ENCODE data around the gene TBC1D22A. TPM values are rescaled to one million over a fixed set of nuclear protein-coding genes. Genes with fewer than 3 reads are reported as not detected.

Gene TBC1D22A
- polyA plus RNA-seq, 1 experiment, result 24.2 TPM

GRCh38 chr22:46767249-46767985 is 5.0 kb downstream of the TBC1D22A start:
- H3K36me3 ChIP-seq (ENCODE audit: control insufficient read depth, insufficient read depth, low read length), result no peaks in the 10 kb centered on the region; the same call in 1 of the 2 replicates
- no peak overlapping the region for H3K4me3 ChIP-seq (ENCODE audit: low read depth, low read length)
- ChIA-PET POLR2A (no interaction called here), CTCF (interaction anchor here (0.8 to 3.0 kb wide), 2 partner anchors 8 to 10 kb away, joined by 3 to 9 read pairs; no protein-coding TSS in a partner anchor)
- no peak for TF ChIP-seq CTCF (IDR thresholded peaks at IDR 0.05; ENCODE audit: insufficient read depth, low read depth, low read length)
- no peaks in the 10 kb centered on the region for H3K27me3 ChIP-seq (ENCODE audit: control insufficient read depth, insufficient read depth, low read length)
- no peak for DNase-seq (ENCODE audit: low read depth)

- H3K36me3 ChIP-seq (ENCODE audit: control insufficient read depth, insufficient read depth, low read length), result peaks cover 1% of the 10 kb centered on the region; the same call in 1 of the 2 replicates
- TF ChIP-seq CTCF (IDR thresholded peaks at IDR 0.05; ENCODE audit: insufficient read depth, low read depth, low read length), result no peak
- CTCF ChIA-PET, result interaction anchor here (1.5 to 3.0 kb wide), 2 partner anchors 10 to 13 kb away, joined by 6 to 9 read pairs; no protein-coding TSS in a partner anchor
- POLR2A ChIA-PET, result no interaction called here
- no peak overlapping the region for H3K4me3 ChIP-seq (ENCODE audit: low read depth, low read length)
- DNase-seq (ENCODE audit: low read depth), result no peak
- no peaks in the 10 kb centered on the region for H3K27me3 ChIP-seq (ENCODE audit: control insufficient read depth, insufficient read depth, low read length)
Measured at GRCh38 chr22:46769191-46769675, 6.8 kb downstream of the TBC1D22A start.

GRCh38 chr22:46769706-46770105 is 7.3 kb downstream of the TBC1D22A start:
- H3K36me3 ChIP-seq (ENCODE audit: control insufficient read depth, insufficient read depth, low read length), result peaks cover 1% of the 10 kb centered on the region; the same call in 1 of the 2 replicates
- ChIA-PET POLR2A (no interaction called here), CTCF (interaction anchor here (1.5 to 3.0 kb wide), 2 partner anchors 11 to 13 kb away, joined by 6 to 9 read pairs; no protein-coding TSS in a partner anchor)
- no peak for DNase-seq (ENCODE audit: low read depth)
- TF ChIP-seq CTCF (IDR thresholded peaks at IDR 0.05; ENCODE audit: insufficient read depth, low read depth, low read length), result no peak
- H3K27me3 ChIP-seq (ENCODE audit: control insufficient read depth, insufficient read depth, low read length), result no peaks in the 10 kb centered on the region
- H3K4me3 ChIP-seq (ENCODE audit: low read depth, low read length), result no peak overlapping the region

- Histone ChIP-seq H3K36me3 (ENCODE audit: control insufficient read depth, insufficient read depth, low read length) (peaks cover 1% of the 10 kb centered on the region; the same call in 1 of the 2 replicates), H3K27me3 (ENCODE audit: control insufficient read depth, insufficient read depth, low read length) (no peaks in the 10 kb centered on the region), H3K4me3 (ENCODE audit: low read depth, low read length) (no peak overlapping the region)
- no peak for DNase-seq (ENCODE audit: low read depth)
- ChIA-PET CTCF (interaction anchor here (1.5 kb wide), 1 partner anchor 14 kb away, joined by 6 read pairs; no protein-coding TSS in a partner anchor), POLR2A (no interaction called here)
- TF ChIP-seq CTCF (IDR thresholded peaks at IDR 0.05; ENCODE audit: insufficient read depth, low read depth, low read length), result no peak
Measured at GRCh38 chr22:46770151-46770641, 7.7 kb downstream of the TBC1D22A start.

- H3K4me3 ChIP-seq (ENCODE audit: low read depth, low read length), result no peak overlapping the region
- ChIA-PET CTCF (no interaction called here), POLR2A (no interaction called here)
- TF ChIP-seq CTCF (IDR thresholded peaks at IDR 0.05; ENCODE audit: insufficient read depth, low read depth, low read length), result no peak
- H3K36me3 ChIP-seq (ENCODE audit: control insufficient read depth, insufficient read depth, low read length), result 0 out of 2 replicates have a peak, but pooled peaks cover 1% of the 10 kb centered on the region
- no peaks in the 10 kb centered on the region for H3K27me3 ChIP-seq (ENCODE audit: control insufficient read depth, insufficient read depth, low read length)
- no peak for DNase-seq (ENCODE audit: low read depth)
Measured at GRCh38 chr22:46770726-46771125, 8.3 kb downstream of the TBC1D22A start.
